ENCODE measurements around the gene WNT4.

The WNT4 gene

DNA sequence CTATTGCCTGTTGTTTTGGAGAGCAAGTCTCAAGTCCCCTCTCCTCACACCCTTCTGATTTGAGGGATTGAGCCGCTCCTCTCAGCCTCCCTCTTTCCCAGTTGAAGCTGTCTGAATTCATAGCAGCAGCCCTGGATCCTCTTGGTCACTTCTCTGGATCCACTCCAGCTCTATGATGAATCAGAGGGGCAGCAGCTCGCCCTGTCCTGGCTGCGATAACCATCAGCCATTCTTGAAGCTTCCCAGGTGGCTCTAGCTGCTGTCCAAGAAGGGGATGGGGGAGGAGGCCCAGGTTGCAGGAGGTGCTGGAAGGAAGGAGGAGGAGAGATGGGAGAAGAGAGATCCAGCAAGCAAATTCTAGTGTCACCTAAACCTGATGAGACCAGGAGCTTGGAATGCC lies 31.3 kb downstream of the WNT4 start:
- H3K27ac ChIP-seq (ENCODE audit: insufficient read depth in 1 of 2, low read depth in 1 of 2, low read length in 2 of 2, poor library complexity in 1 of 2, severe bottlenecking in 2 of 2): no peak overlapping the region
- H3K9me3 ChIP-seq (ENCODE audit: control extremely low read depth in 1 of 5, control insufficient read depth in 4 of 5, insufficient read depth in 2 of 5, low read depth in 1 of 5, low read length in 4 of 5): no peaks in the 10 kb centered on the region
- ChIA-PET POLR2A (no interaction called here), CTCF (interaction anchor here (0.8 to 2.5 kb wide), 3 partner anchors 20 to 22 kb away, joined by 3 to 7 read pairs (median 5); no protein-coding TSS in a partner anchor)
- no peaks in the 10 kb centered on the region for H3K27me3 ChIP-seq (replicated peaks in 2 of 5; ENCODE audit: control insufficient read depth in 4 of 5, insufficient read depth in 5 of 5, low read length in 4 of 5)
- no peak overlapping the region for H3K4me3 ChIP-seq (ENCODE audit: control insufficient read depth in 1 of 7, extremely low read depth in 1 of 7, insufficient read depth in 4 of 7, low read depth in 2 of 7, low read length in 6 of 7)
- WGBS (ENCODE audit: insufficient coverage): 100% methylated on average over 3 of the region's 3 CpGs
- no peaks in the 10 kb centered on the region for H3K4me1 ChIP-seq (ENCODE audit: control extremely low read depth in 1 of 4, control insufficient read depth in 4 of 4, insufficient read depth in 4 of 4, low read length in 3 of 4)
- H3K36me3 ChIP-seq (ENCODE audit: control insufficient read depth in 4 of 4, insufficient read depth in 4 of 4, low read length in 3 of 4): peaks cover 7 to 70% (median 40%) of the 10 kb centered on the region in 4 experiments
- DNase-seq: no peak

DNA sequence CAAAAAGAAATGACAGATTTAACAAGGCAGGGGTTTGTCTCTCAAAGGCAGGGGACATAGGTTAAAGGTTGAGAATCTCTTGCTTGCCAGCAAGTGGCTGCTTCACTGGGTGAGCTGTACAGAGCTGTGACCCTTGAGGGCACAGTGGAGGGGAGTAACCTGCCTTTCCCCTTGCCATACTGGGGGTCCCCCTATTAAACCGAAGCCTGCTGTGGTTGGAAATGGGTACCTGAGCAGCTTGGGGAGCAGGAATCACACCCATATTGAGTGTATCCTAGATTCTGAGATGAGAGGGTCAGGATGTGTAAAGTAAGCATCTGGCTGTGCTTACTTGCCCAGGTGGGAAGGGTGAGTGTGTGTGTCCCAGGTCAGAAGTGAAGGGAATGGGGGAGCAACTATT lies 31.8 kb downstream of the WNT4 start:
- Histone ChIP-seq H3K36me3 (ENCODE audit: control insufficient read depth in 4 of 4, insufficient read depth in 4 of 4, low read length in 3 of 4) (peaks cover 7 to 72% (median 41%) of the 10 kb centered on the region in 4 experiments), H3K27me3 (replicated peaks in 2 of 5; ENCODE audit: control insufficient read depth in 4 of 5, insufficient read depth in 5 of 5, low read length in 4 of 5) (no peaks in the 10 kb centered on the region), H3K4me3 (ENCODE audit: control insufficient read depth in 1 of 7, extremely low read depth in 1 of 7, insufficient read depth in 4 of 7, low read depth in 2 of 7, low read length in 6 of 7) (no peak overlapping the region), H3K27ac (ENCODE audit: insufficient read depth in 1 of 2, low read depth in 1 of 2, low read length in 2 of 2, poor library complexity in 1 of 2, severe bottlenecking in 2 of 2) (no peak overlapping the region), H3K4me1 (ENCODE audit: control extremely low read depth in 1 of 4, control insufficient read depth in 4 of 4, insufficient read depth in 4 of 4, low read length in 3 of 4) (no peaks in the 10 kb centered on the region), H3K9me3 (ENCODE audit: control extremely low read depth in 1 of 5, control insufficient read depth in 4 of 5, insufficient read depth in 2 of 5, low read depth in 1 of 5, low read length in 4 of 5) (no peaks in the 10 kb centered on the region)
- ChIA-PET POLR2A (no interaction called here), CTCF (interaction anchor here (0.8 to 2.5 kb wide), 6 partner anchors 13 to 305 kb away, joined by 3 to 7 read pairs (median 4); no protein-coding TSS in a partner anchor)
- no peak for DNase-seq
- 100% methylated on average over 1 of the region's 1 CpG for WGBS (ENCODE audit: insufficient coverage)

DNA sequence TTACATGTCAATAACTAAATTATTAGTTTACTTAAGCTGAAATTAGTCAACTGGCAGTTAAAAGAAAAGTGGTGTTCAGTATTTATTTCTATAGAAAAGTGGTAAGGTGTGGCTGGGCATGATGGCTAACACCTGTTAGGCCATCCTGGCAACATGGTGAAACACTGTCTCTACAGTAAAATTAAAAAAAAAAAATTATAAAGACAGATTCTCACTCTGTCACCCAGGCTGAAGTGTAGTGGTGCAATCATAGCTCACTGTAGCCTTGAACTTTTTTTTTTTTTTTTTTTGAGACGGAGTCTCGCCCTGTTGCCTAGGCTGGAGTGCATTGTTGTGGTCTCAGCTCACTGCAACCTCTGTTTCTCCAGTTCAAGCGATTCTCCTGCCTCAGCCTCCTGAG lies 32.9 kb downstream of the WNT4 start:
- Histone ChIP-seq H3K36me3 (ENCODE audit: control insufficient read depth in 4 of 4, insufficient read depth in 4 of 4, low read length in 3 of 4) (peaks cover 7 to 67% (median 37%) of the 10 kb centered on the region in 4 experiments), H3K4me1 (ENCODE audit: control extremely low read depth in 1 of 4, control insufficient read depth in 4 of 4, insufficient read depth in 4 of 4, low read length in 3 of 4) (no peaks in the 10 kb centered on the region), H3K9me3 (ENCODE audit: control extremely low read depth in 1 of 5, control insufficient read depth in 4 of 5, insufficient read depth in 2 of 5, low read depth in 1 of 5, low read length in 4 of 5) (no peaks in the 10 kb centered on the region), H3K27ac (ENCODE audit: insufficient read depth in 1 of 2, low read depth in 1 of 2, low read length in 2 of 2, poor library complexity in 1 of 2, severe bottlenecking in 2 of 2) (no peak overlapping the region), H3K27me3 (replicated peaks in 2 of 5; ENCODE audit: control insufficient read depth in 4 of 5, insufficient read depth in 5 of 5, low read length in 4 of 5) (no peaks in the 10 kb centered on the region), H3K4me3 (ENCODE audit: control insufficient read depth in 1 of 7, extremely low read depth in 1 of 7, insufficient read depth in 4 of 7, low read depth in 2 of 7, low read length in 6 of 7) (no peak overlapping the region)
- no peak for DNase-seq
- ChIA-PET CTCF (interaction anchor here (1.3 to 1.7 kb wide), 3 partner anchors 12 to 307 kb away, joined by 3 to 4 read pairs (median 4); no protein-coding TSS in a partner anchor), POLR2A (no interaction called here)
- WGBS (ENCODE audit: insufficient coverage): no CpG with 5 or more reads among the region's 3 CpGs

DNA sequence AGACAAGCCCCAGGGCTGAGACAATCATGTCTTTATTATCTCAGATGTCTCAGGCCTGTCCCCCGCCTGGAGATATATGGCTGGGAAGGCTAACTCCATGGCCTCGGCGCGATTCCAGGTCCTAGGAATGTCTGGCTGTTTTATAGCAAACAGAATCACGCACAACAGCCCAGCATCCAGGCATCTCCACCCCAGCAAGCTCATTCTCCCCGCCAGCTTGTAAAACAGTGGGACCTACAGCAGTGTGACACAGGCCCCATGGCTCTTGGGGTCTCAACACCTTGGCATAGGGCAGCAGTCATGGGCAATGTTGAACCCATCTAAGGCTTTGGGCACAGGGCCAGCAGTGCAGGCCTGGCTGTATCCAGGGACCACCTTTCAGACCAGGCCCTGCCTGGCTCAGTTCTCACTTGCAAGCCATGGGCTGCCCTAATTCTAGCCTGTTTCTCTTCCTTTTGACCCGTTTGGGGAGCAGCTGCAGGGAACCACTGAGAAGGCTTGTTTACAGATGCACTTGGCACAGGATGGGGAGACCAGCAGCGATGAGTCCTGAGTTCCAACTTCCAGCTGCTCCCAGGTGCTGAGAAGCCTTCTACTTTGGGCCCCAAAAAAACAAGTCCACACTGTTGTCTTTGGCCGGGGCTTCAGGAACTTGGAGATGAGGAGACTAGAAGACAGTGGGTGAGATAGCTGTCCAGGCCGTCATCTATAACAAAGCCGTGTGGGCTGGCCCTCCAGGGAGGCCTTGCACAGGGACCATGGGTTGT lies 34.4 kb downstream of the WNT4 start:
- ChIA-PET POLR2A (no interaction called here), CTCF (interaction anchor here (0.6 to 1.9 kb wide), 5 partner anchors 8 to 308 kb away, joined by 3 to 7 read pairs (median 3); no protein-coding TSS in a partner anchor)
- WGBS (ENCODE audit: insufficient coverage): 89% methylated on average over 11 of the region's 11 CpGs
- no peaks in the 10 kb centered on the region for H3K27me3 ChIP-seq (replicated peaks in 2 of 5; ENCODE audit: control insufficient read depth in 4 of 5, insufficient read depth in 5 of 5, low read length in 4 of 5)
- H3K4me3 ChIP-seq (ENCODE audit: control insufficient read depth in 1 of 7, extremely low read depth in 1 of 7, insufficient read depth in 4 of 7, low read depth in 2 of 7, low read length in 6 of 7): no peak overlapping the region
- H3K27ac ChIP-seq (ENCODE audit: insufficient read depth in 1 of 2, low read depth in 1 of 2, low read length in 2 of 2, poor library complexity in 1 of 2, severe bottlenecking in 2 of 2): no peak overlapping the region
- DNase-seq: no peak
- no peaks in the 10 kb centered on the region for H3K4me1 ChIP-seq (ENCODE audit: control extremely low read depth in 1 of 4, control insufficient read depth in 4 of 4, insufficient read depth in 4 of 4, low read length in 3 of 4)
- peaks cover 7 to 57% (median 29%) of the 10 kb centered on the region in 4 experiments for H3K36me3 ChIP-seq (ENCODE audit: control insufficient read depth in 4 of 4, insufficient read depth in 4 of 4, low read length in 3 of 4)
- H3K9me3 ChIP-seq (ENCODE audit: control extremely low read depth in 1 of 5, control insufficient read depth in 4 of 5, insufficient read depth in 2 of 5, low read depth in 1 of 5, low read length in 4 of 5): no peaks in the 10 kb centered on the region

DNA sequence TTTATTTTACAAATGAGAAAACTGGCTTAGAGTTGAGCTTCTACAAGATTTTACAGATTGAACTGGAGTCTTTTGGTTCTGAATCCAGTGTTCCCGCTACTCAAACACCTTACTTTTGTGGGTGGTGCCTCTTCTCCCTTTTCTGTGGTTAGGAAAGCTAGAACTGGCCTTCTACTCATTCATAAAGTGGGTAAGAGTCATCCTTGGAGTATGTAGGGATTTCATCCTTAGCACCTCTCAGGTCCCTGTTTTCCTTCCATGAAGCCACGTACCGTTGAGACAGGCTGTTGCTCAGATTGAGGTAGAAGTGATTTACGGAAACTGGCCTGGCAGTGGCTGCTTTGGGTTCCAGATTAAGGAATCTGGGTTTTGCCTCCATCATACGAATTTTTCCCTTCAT lies 35.8 kb downstream of the WNT4 start:
- Histone ChIP-seq H3K4me1 (ENCODE audit: control extremely low read depth in 1 of 4, control insufficient read depth in 4 of 4, insufficient read depth in 4 of 4, low read length in 3 of 4) (no peaks in the 10 kb centered on the region), H3K27me3 (replicated peaks in 2 of 5; ENCODE audit: control insufficient read depth in 4 of 5, insufficient read depth in 5 of 5, low read length in 4 of 5) (no peaks in the 10 kb centered on the region), H3K9me3 (ENCODE audit: control extremely low read depth in 1 of 5, control insufficient read depth in 4 of 5, insufficient read depth in 2 of 5, low read depth in 1 of 5, low read length in 4 of 5) (no peaks in the 10 kb centered on the region), H3K4me3 (ENCODE audit: control insufficient read depth in 1 of 7, extremely low read depth in 1 of 7, insufficient read depth in 4 of 7, low read depth in 2 of 7, low read length in 6 of 7) (no peak overlapping the region), H3K36me3 (ENCODE audit: control insufficient read depth in 4 of 4, insufficient read depth in 4 of 4, low read length in 3 of 4) (peaks cover 7 to 60% (median 21%) of the 10 kb centered on the region in 4 experiments), H3K27ac (ENCODE audit: insufficient read depth in 1 of 2, low read depth in 1 of 2, low read length in 2 of 2, poor library complexity in 1 of 2, severe bottlenecking in 2 of 2) (no peak overlapping the region)
- DNase-seq: no peak
- POLR2A ChIA-PET: no interaction called here
- WGBS (ENCODE audit: insufficient coverage): 90% methylated on average over 2 of the region's 5 CpGs
- CTCF ChIA-PET: interaction anchor here (1.9 to 3.2 kb wide), 3 partner anchors 24 to 309 kb away, joined by 6 to 17 read pairs (median 7); no protein-coding TSS in a partner anchor

DNA sequence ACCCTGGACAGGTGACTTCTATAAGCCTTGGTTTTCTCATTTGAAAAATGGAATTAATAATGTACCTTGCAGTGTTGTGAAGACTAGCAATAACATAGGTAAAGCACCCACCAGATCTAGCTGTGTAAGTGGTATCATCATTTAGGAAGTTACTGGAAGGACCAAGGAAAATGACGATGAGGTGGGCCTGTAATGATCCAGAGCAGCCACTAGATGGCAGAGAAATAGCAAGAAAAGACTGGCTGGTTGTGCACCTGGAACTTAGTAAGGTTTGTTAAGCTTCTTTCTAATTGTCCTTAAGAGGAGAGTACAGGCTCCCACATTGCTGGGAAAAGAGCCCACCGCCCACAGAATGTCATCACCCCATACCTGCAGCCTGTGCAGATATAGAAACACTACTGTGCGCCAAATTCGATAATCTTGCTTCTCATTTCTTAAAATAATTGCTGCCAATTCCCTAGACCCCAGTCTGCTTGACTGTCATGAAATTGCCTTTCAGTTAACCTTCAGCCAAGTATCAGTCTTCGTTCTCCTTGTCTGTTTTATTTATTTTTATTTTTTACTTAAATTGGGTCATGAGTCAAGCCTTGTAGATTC lies 37.2 kb downstream of the WNT4 start:
- H3K27ac ChIP-seq (ENCODE audit: insufficient read depth in 1 of 2, low read depth in 1 of 2, low read length in 2 of 2, poor library complexity in 1 of 2, severe bottlenecking in 2 of 2): no peak overlapping the region
- H3K4me3 ChIP-seq (ENCODE audit: control insufficient read depth in 1 of 7, extremely low read depth in 1 of 7, insufficient read depth in 4 of 7, low read depth in 2 of 7, low read length in 6 of 7): no peak overlapping the region
- POLR2A ChIA-PET: no interaction called here

More for the DNA sequence above, 37.2 kb downstream of the WNT4 start:
- WGBS (ENCODE audit: insufficient coverage): 73% methylated on average over 4 of the region's 5 CpGs
- H3K36me3 ChIP-seq (ENCODE audit: control insufficient read depth in 4 of 4, insufficient read depth in 4 of 4, low read length in 3 of 4): peaks cover 3 to 53% (median 16%) of the 10 kb centered on the region in 4 experiments
- peak; percentile 55 to 80 (median 78) for DNase-seq
- no peaks in the 10 kb centered on the region for H3K9me3 ChIP-seq (ENCODE audit: control extremely low read depth in 1 of 5, control insufficient read depth in 4 of 5, insufficient read depth in 2 of 5, low read depth in 1 of 5, low read length in 4 of 5)
- no peaks in the 10 kb centered on the region for H3K27me3 ChIP-seq (replicated peaks in 2 of 5; ENCODE audit: control insufficient read depth in 4 of 5, insufficient read depth in 5 of 5, low read length in 4 of 5)
- no peaks in the 10 kb centered on the region for H3K4me1 ChIP-seq (ENCODE audit: control extremely low read depth in 1 of 4, control insufficient read depth in 4 of 4, insufficient read depth in 4 of 4, low read length in 3 of 4)
- CTCF ChIA-PET: interaction anchor here (0.7 to 3.2 kb wide), 11 partner anchors 9 to 537 kb away, joined by 3 to 17 read pairs (median 6); no protein-coding TSS in a partner anchor

Data from common myeloid progenitor, CD34-positive (primary cell).